ENCODE results near the gene LPP. TPM values are rescaled to one million over a fixed set of nuclear protein-coding genes. Genes with fewer than 3 reads are reported as not detected.

Gene LPP
- total RNA-seq, 4 donors from 2014 or later, result 207 to 592 (median 406) TPM

- H3K9me3 ChIP-seq, result no peaks in the 10 kb centered on the region
- H3K4me1 ChIP-seq, result peaks cover 0 to 3% (median 0%) of the 10 kb centered on the region in 4 donors
- H3K4me3 ChIP-seq, result no peak overlapping the region
- WGBS, 2 donors (ENCODE audit: low coverage in 1 of 2), result 40 to 64% methylated on average over 1 of the region's 1 CpG
- no peak overlapping the region for H3K27ac ChIP-seq
- no peaks in the 10 kb centered on the region for H3K36me3 ChIP-seq
- intact Hi-C loops (cut with DNase I; ENCODE audit: low total_unique reads) (no loop called here), in situ Hi-C loops (cut with MboI; ENCODE audit: low pct_ligation_motif_present in 1 of 4, low pct_unique_long_range_greater_than_20kb in 1 of 4, low sequenced_read_pairs in 3 of 4) (no loop called here)
- no peaks in the 10 kb centered on the region for H3K27me3 ChIP-seq
- TF ChIP-seq EP300 (IDR thresholded peaks at IDR 0.05; ENCODE audit: low read depth) (no peak), CTCF (IDR thresholded peaks at IDR 0.05) (no peak), POLR2AphosphoS5 (IDR thresholded peaks at IDR 0.05) (no peak), POLR2A (IDR thresholded peaks at IDR 0.05) (no peak)
- no peak for DNase-seq
Observed at GRCh38 chr3:188137051-188137450, 16.9 kb upstream of the LPP start.

- no peak for TF ChIP-seq EP300 (IDR thresholded peaks at IDR 0.05; ENCODE audit: low read depth)
- no peak for TF ChIP-seq CTCF (IDR thresholded peaks at IDR 0.05)
- TF ChIP-seq POLR2AphosphoS5 (IDR thresholded peaks at IDR 0.05), result no peak
- intact Hi-C loops (cut with DNase I; ENCODE audit: low total_unique reads) (no loop called here), in situ Hi-C loops (cut with MboI; ENCODE audit: low pct_ligation_motif_present in 1 of 4, low pct_unique_long_range_greater_than_20kb in 1 of 4, low sequenced_read_pairs in 3 of 4) (no loop called here)
- no peaks in the 10 kb centered on the region for H3K36me3 ChIP-seq
- DNase-seq, result no peak
- 87 to 100% methylated on average over 1 to 4 of the region's 4 CpGs for WGBS, 2 donors (ENCODE audit: low coverage in 1 of 2)
- no peaks in the 10 kb centered on the region for H3K9me3 ChIP-seq
- H3K27ac ChIP-seq, result no peak overlapping the region
- H3K4me3 ChIP-seq, result no peak overlapping the region
- no peaks in the 10 kb centered on the region for H3K27me3 ChIP-seq
- peaks cover 0 to 3% (median 0%) of the 10 kb centered on the region in 4 donors for H3K4me1 ChIP-seq
Observed at GRCh38 chr3:188139466-188139865, 14.5 kb upstream of the LPP start.

GRCh38 chr3:188146219-188146618 lies 7.7 kb upstream of the LPP start:
- Histone ChIP-seq H3K36me3 (no peaks in the 10 kb centered on the region), H3K4me1 (peaks cover 0 to under 1% (median 0%) of the 10 kb centered on the region in 4 donors), H3K9me3 (no peaks in the 10 kb centered on the region), H3K4me3 (no peak overlapping the region), H3K27ac (no peak overlapping the region), H3K27me3 (no peaks in the 10 kb centered on the region)
- in situ Hi-C loops (cut with MboI; ENCODE audit: low pct_ligation_motif_present in 1 of 4, low pct_unique_long_range_greater_than_20kb in 1 of 4, low sequenced_read_pairs in 3 of 4) (no loop called here), intact Hi-C loops (cut with DNase I; ENCODE audit: low total_unique reads) (loop anchor here (5.0 kb wide), 1 partner anchor 84 kb away; no protein-coding TSS in a partner anchor)
- WGBS, 2 donors (ENCODE audit: low coverage in 1 of 2), result 96% methylated on average over 2 of the region's 2 CpGs; no CpG with 5 or more reads in 1 of the 2 donors
- DNase-seq, result no peak
- TF ChIP-seq POLR2AphosphoS5 (IDR thresholded peaks at IDR 0.05), result no peak

GRCh38 chr3:188147782-188148181 lies 6.2 kb upstream of the LPP start:
- no peak for DNase-seq
- H3K27me3 ChIP-seq, result no peaks in the 10 kb centered on the region
- intact Hi-C loops (cut with DNase I; ENCODE audit: low total_unique reads), result loop anchor here (5.0 kb wide), 1 partner anchor 85 kb away; no protein-coding TSS in a partner anchor
- in situ Hi-C loops (cut with MboI; ENCODE audit: low pct_ligation_motif_present in 1 of 4, low pct_unique_long_range_greater_than_20kb in 1 of 4, low sequenced_read_pairs in 3 of 4), result no loop called here
- TF ChIP-seq EP300 (IDR thresholded peaks at IDR 0.05; ENCODE audit: low read depth), result no peak
- no peak for TF ChIP-seq POLR2AphosphoS5 (IDR thresholded peaks at IDR 0.05)
- no peaks in the 10 kb centered on the region for H3K36me3 ChIP-seq
- no peak overlapping the region for H3K27ac ChIP-seq
- H3K4me1 ChIP-seq, result peaks cover 9 to 15% (median 10%) of the 10 kb centered on the region in 4 donors
- H3K9me3 ChIP-seq, result no peaks in the 10 kb centered on the region
- WGBS, 2 donors (ENCODE audit: low coverage in 1 of 2), result 85 to 87% methylated on average over 3 of the region's 3 CpGs
- H3K4me3 ChIP-seq, result no peak overlapping the region

- no peak for DNase-seq
- Histone ChIP-seq H3K27ac (no peak overlapping the region), H3K4me3 (no peak overlapping the region), H3K27me3 (no peaks in the 10 kb centered on the region), H3K9me3 (no peaks in the 10 kb centered on the region), H3K36me3 (no peaks in the 10 kb centered on the region), H3K4me1 (peaks cover 9 to 17% (median 13%) of the 10 kb centered on the region in 4 donors)
- intact Hi-C loops (cut with DNase I; ENCODE audit: low total_unique reads), result loop anchor here (5.0 kb wide), 1 partner anchor 86 kb away; no protein-coding TSS in a partner anchor
- TF ChIP-seq EP300 (IDR thresholded peaks at IDR 0.05; ENCODE audit: low read depth), result no peak
- no peak for TF ChIP-seq POLR2AphosphoS5 (IDR thresholded peaks at IDR 0.05)
- TF ChIP-seq CTCF (IDR thresholded peaks at IDR 0.05), result no peak
- TF ChIP-seq POLR2A (IDR thresholded peaks at IDR 0.05), result no peak
- 36 to 56% methylated on average over 1 of the region's 1 CpG for WGBS, 2 donors (ENCODE audit: low coverage in 1 of 2)
- in situ Hi-C loops (cut with MboI; ENCODE audit: low pct_ligation_motif_present in 1 of 4, low pct_unique_long_range_greater_than_20kb in 1 of 4, low sequenced_read_pairs in 3 of 4), result no loop called here
Observed at GRCh38 chr3:188148318-188148717, 5.6 kb upstream of the LPP start.
